HCT116 (cell line): ENCODE results near the gene LRRFIP2. TPM values are rescaled to one million over a fixed set of nuclear protein-coding genes. Genes with fewer than 3 reads are reported as not detected.

Experiments
- ATAC-seq: fragments of 200-7000 bp; cut with Tn5 transposase; 2 replicates; pipeline ENCODE4 v1.9.1; 2020; ENCODE audit warnings: mild to moderate bottlenecking, moderate library complexity
- BruUV-seq: library from RNA; stranded (reverse); fragments of 400-500 nt; replicated peaks from 2 replicates; lab custom pipeline; 2021; lab: Mats Ljungman, UMichigan
- CTCF ChIA-PET: fragments of 300-600 bp; sonication (Branson Sonifier 250); formaldehyde crosslinking; loops from one replicate; lab custom pipeline; 2021; ENCODE audit warnings: antibody characterized with exemption; lab: Charles Lee
- POLR2A ChIA-PET: fragments of 300-600, 350-600 bp; sonication (Branson Sonifier 250); formaldehyde crosslinking; loops from one replicate; lab custom pipeline; 2021; ENCODE audit warnings: antibody characterized with exemption; lab: Charles Lee
- RAD21 ChIA-PET, 2 experiments: fragments of 300-600 bp; sonication (Branson Sonifier 250); formaldehyde crosslinking; loops; one replicate each; lab custom pipeline; 2023; ENCODE audit warnings: low total read pairs in 2 of 2; ENCODE audit not compliant: uncharacterized antibody in 2 of 2, unreplicated experiment in 2 of 2, low non-redundant PET in 1 of 2; lab: Charles Lee
- DNase-seq: peaks from one replicate; pipeline ENCODE4 v3.0.0-alpha.2; 2010; ENCODE audit warnings: low read depth, low spot score
- H2AFZ ChIP-seq: fragments of 200-600 bp; shearing (Covaris generic), sonication (generic); 2 replicates; pipeline ENCODE4 v1.6.1; 2017; ENCODE audit warnings: low read depth, mixed run types, mixed read lengths, antibody characterized with exemption, low read length; ENCODE audit not compliant: poor library complexity, severe bottlenecking
- H3K27ac ChIP-seq: 2 replicates; pipeline ENCODE4 v1.5.1; 2012; ENCODE audit warnings: low read depth, low read length
- H3K27me3 ChIP-seq: fragments of 200-600 bp; sonication (generic); 2 replicates; pipeline ENCODE4 v1.6.1; 2016; ENCODE audit warnings: mixed run types, low read length, mixed read lengths; ENCODE audit not compliant: insufficient read depth
- H3K36me3 ChIP-seq, 2 experiments: fragments of 200-500 bp in 1 of 2; fragments of 200-600 bp in 1 of 2; sonication (Bioruptor generic) in 1 of 2; sonication (generic) in 1 of 2; 2 replicates each; pipeline versions ENCODE4 v1.5.1 to v1.6.1; 2014 to 2016; ENCODE audit warnings: low read length in 2 of 2, inconsistent platforms in 1 of 2, mixed read lengths in 1 of 2, mixed run types in 1 of 2; ENCODE audit not compliant: insufficient read depth in 2 of 2, control insufficient read depth in 1 of 2
- H3K4me1 ChIP-seq, 2 experiments: fragments of 200-600 bp in 1 of 2; sonication (generic) in 1 of 2; 2 replicates each; pipeline versions ENCODE4 v1.5.1 to v1.6.1; 2012 to 2017; ENCODE audit warnings: low read length in 2 of 2, inconsistent platforms in 1 of 2, mild to moderate bottlenecking in 1 of 2, mixed read lengths in 1 of 2, mixed run types in 1 of 2, moderate library complexity in 1 of 2; ENCODE audit not compliant: insufficient read depth in 2 of 2, control insufficient read depth in 1 of 2
- H3K4me2 ChIP-seq: fragments of 200-600 bp; sonication (generic); 2 replicates; pipeline ENCODE4 v1.6.1; 2017; ENCODE audit warnings: mixed run types, low read length, mixed read lengths
- H3K4me3 ChIP-seq, 2 experiments: fragments of 200-600 bp in 1 of 2; sonication (generic) in 1 of 2; replicated peaks in 1 of 2; 2 replicates each; pipeline ENCODE4 v1.5.1; 2011 to 2016; ENCODE audit warnings: low read length in 2 of 2, control low read depth in 1 of 2, low read depth in 1 of 2, mild to moderate bottlenecking in 1 of 2, mixed read lengths in 1 of 2, mixed run types in 1 of 2
- H3K79me2 ChIP-seq: fragments of 200-600 bp; sonication (generic); 2 replicates; pipeline ENCODE4 v1.6.1; 2017; ENCODE audit warnings: mild to moderate bottlenecking, mixed run types, low read length, moderate library complexity, mixed read lengths; ENCODE audit not compliant: insufficient read depth
- H3K9ac ChIP-seq: fragments of 200-600 bp; sonication (generic); 2 replicates; pipeline ENCODE4 v1.6.1; 2016; ENCODE audit warnings: low read length, mixed read lengths
- H3K9me2 ChIP-seq: fragments of 200-600 bp; sonication (generic), shearing (Covaris generic); 2 replicates; pipeline ENCODE4 v1.6.1; 2017; ENCODE audit warnings: mixed run types, mild to moderate bottlenecking, moderate library complexity; ENCODE audit not compliant: insufficient read depth
- H3K9me3 ChIP-seq, 2 experiments: fragments of 200-500 bp in 1 of 2; fragments of 200-600 bp in 1 of 2; sonication (Bioruptor generic) in 1 of 2; sonication (generic) in 1 of 2; 2 replicates each; pipeline ENCODE4 v1.6.1; 2014 to 2017; ENCODE audit warnings: low read length in 2 of 2, mixed read lengths in 2 of 2, inconsistent platforms in 1 of 2, low read depth in 1 of 2, mild to moderate bottlenecking in 1 of 2, mixed run types in 1 of 2, moderate library complexity in 1 of 2; ENCODE audit not compliant: control insufficient read depth in 1 of 2, insufficient read depth in 1 of 2
- H4K20me1 ChIP-seq: fragments of 200-600 bp; sonication (generic), shearing (Covaris generic); 2 replicates; pipeline ENCODE4 v1.6.1; 2017; ENCODE audit warnings: mixed run types, mild to moderate bottlenecking, moderate library complexity; ENCODE audit not compliant: insufficient read depth
- ATF3 ChIP-seq: IDR thresholded peaks from 2 replicates; pipeline ENCODE4 v1.6.1; 2012
- CEBPB ChIP-seq: IDR thresholded peaks from 2 replicates; pipeline ENCODE4 v1.6.1; 2012; ENCODE audit warnings: low read depth
- ELF1 ChIP-seq: IDR thresholded peaks from 2 replicates; pipeline ENCODE4 v1.6.1; 2012; ENCODE audit warnings: low read depth, borderline replicate concordance
- EZH2 ChIP-seq: fragments of 200-600 bp; sonication (generic); IDR thresholded peaks from 2 replicates; pipeline ENCODE4 v1.6.1; 2017; ENCODE audit warnings: antibody characterized with exemption, mixed run types
- EZH2phosphoT487 ChIP-seq: fragments of 200-600 bp; IDR thresholded peaks from 2 replicates; pipeline ENCODE4 v1.6.1; 2018; ENCODE audit warnings: antibody characterized with exemption, borderline replicate concordance
- FOSL1 ChIP-seq: IDR thresholded peaks from 2 replicates; pipeline ENCODE4 v1.6.1; 2012; ENCODE audit warnings: low read depth
- MAX ChIP-seq: IDR thresholded peaks from 2 replicates; pipeline ENCODE4 v1.6.1; 2012
- POLR2A ChIP-seq: IDR thresholded peaks from 2 replicates; pipeline ENCODE4 v1.7.0; 2011; ENCODE audit warnings: borderline replicate concordance; ENCODE audit not compliant: insufficient read depth, insufficient read length; ENCODE audit errors: extremely low read depth
- POLR2AphosphoS5 ChIP-seq: IDR thresholded peaks from 2 replicates; pipeline ENCODE4 v1.6.1; 2011; ENCODE audit warnings: mild to moderate bottlenecking, low read depth, low read length, moderate library complexity
- RAD21 ChIP-seq: IDR thresholded peaks from 2 replicates; pipeline ENCODE4 v1.6.1; 2012; ENCODE audit warnings: low read depth, mild to moderate bottlenecking
- REST ChIP-seq: IDR thresholded peaks from 2 replicates; pipeline ENCODE4 v1.6.1; 2012; ENCODE audit warnings: low read depth
- SIN3A ChIP-seq: IDR thresholded peaks from 2 replicates; pipeline ENCODE4 v1.6.1; 2012; ENCODE audit warnings: low read depth
- SP1 ChIP-seq: IDR thresholded peaks from 2 replicates; pipeline ENCODE4 v1.6.1; 2012; ENCODE audit warnings: low read depth
- SRF ChIP-seq: IDR thresholded peaks from 2 replicates; pipeline ENCODE4 v1.6.1; 2012; ENCODE audit warnings: low read depth
- TCF7L2 ChIP-seq: IDR thresholded peaks from 2 replicates; pipeline ENCODE4 v1.7.0; 2011; ENCODE audit warnings: borderline replicate concordance, inconsistent platforms; ENCODE audit not compliant: insufficient read depth, insufficient read length; ENCODE audit errors: extremely low read depth
- YY1 ChIP-seq: IDR thresholded peaks from 2 replicates; pipeline ENCODE4 v1.6.1; 2011; ENCODE audit warnings: low read length, low read depth, moderate library complexity, mild to moderate bottlenecking; ENCODE audit not compliant: insufficient replicate concordance; ENCODE audit errors: extremely low read depth
- ZBTB33 ChIP-seq: IDR thresholded peaks from 2 replicates; pipeline ENCODE4 v1.6.1; 2011; ENCODE audit warnings: mild to moderate bottlenecking, low read length, moderate library complexity; ENCODE audit not compliant: insufficient replicate concordance; ENCODE audit errors: extremely low read depth
- ZFX ChIP-seq: fragments of 450-650 bp; IDR thresholded peaks from 2 replicates; pipeline ENCODE4 v1.6.1; 2017
- ZNF274 ChIP-seq: fragments of 200-500 bp; sonication (Bioruptor generic); IDR thresholded peaks from 2 replicates; pipeline ENCODE4 v1.6.1; 2014; ENCODE audit warnings: mild to moderate bottlenecking, low read depth, low read length, inconsistent platforms
- intact Hi-C: fragments of 100-400 bp; cut with micrococcal nuclease; formaldehyde crosslinking; loops from 2 replicates; pipeline ENCODE4 v1.10.0; 2022
- total RNA-seq: library from RNA; stranded (reverse); gene quantifications from one replicate; pipeline ENCODE4 v1.2.1, GENCODE V29; 2021; ENCODE audit not compliant: unreplicated experiment

Gene LRRFIP2
- total RNA-seq, 1 experiment from 2014 or later, result 27.0 TPM

- no peak for TF ChIP-seq MAX
- TF ChIP-seq ZNF274, result no peak
- no peak for TF ChIP-seq RAD21
- TF ChIP-seq SRF, result no peak
- no peak for TF ChIP-seq POLR2A
- no peak for TF ChIP-seq SP1
- no peak for TF ChIP-seq ZBTB33
- TF ChIP-seq POLR2AphosphoS5, result no peak
- no peak for TF ChIP-seq YY1
- TF ChIP-seq REST, result no peak
- no peak for TF ChIP-seq SIN3A
- no peak for TF ChIP-seq EZH2phosphoT487
- TF ChIP-seq ZFX, result no peak
- TF ChIP-seq FOSL1, result no peak
- TF ChIP-seq EZH2, result no peak
- no peak for TF ChIP-seq TCF7L2
- TF ChIP-seq ATF3, result no peak
- TF ChIP-seq ELF1, result no peak
- TF ChIP-seq CEBPB, result no peak
- POLR2A ChIA-PET, result no interaction called here
- BruUV-seq, result no TSS peak
These were observed 58.9 kb downstream of the LRRFIP2 start for GRCh38 chr3:37115446-37115845.

More at GRCh38 chr3:37115446-37115845, 58.9 kb downstream of the LRRFIP2 start:
- H3K27me3 ChIP-seq, result no peaks in the 10 kb centered on the region
- no peaks in the 10 kb centered on the region for H3K79me2 ChIP-seq
- RAD21 ChIA-PET, result no interaction called here
- no peaks in the 10 kb centered on the region for H3K9me3 ChIP-seq
- no peak overlapping the region for H2AFZ ChIP-seq
- no peaks in the 10 kb centered on the region; a peak in 1 of 4 replicates for H3K4me1 ChIP-seq
- H3K4me3 ChIP-seq, result no peak overlapping the region
- no peaks in the 10 kb centered on the region for H4K20me1 ChIP-seq
- no peak for ATAC-seq
- intact Hi-C loops, result no loop called here
- H3K9ac ChIP-seq, result no peak overlapping the region
- H3K9me2 ChIP-seq, result no peaks in the 10 kb centered on the region
- H3K27ac ChIP-seq, result no peak overlapping the region
- DNase-seq, result no peak
- no peaks in the 10 kb centered on the region for H3K36me3 ChIP-seq
- H3K4me2 ChIP-seq, result no peak overlapping the region
- CTCF ChIA-PET, result no interaction called here
